Measurements from ENCODE around the gene SLC25A23. TPM values are rescaled to one million over a fixed set of nuclear protein-coding genes. Genes with fewer than 3 reads are reported as not detected.

Gene SLC25A23
- total and polyA plus RNA-seq, 2 of the 4 experiments (the other 2 are of a cell fraction) = 7.0 to 7.6 TPM

DNA sequence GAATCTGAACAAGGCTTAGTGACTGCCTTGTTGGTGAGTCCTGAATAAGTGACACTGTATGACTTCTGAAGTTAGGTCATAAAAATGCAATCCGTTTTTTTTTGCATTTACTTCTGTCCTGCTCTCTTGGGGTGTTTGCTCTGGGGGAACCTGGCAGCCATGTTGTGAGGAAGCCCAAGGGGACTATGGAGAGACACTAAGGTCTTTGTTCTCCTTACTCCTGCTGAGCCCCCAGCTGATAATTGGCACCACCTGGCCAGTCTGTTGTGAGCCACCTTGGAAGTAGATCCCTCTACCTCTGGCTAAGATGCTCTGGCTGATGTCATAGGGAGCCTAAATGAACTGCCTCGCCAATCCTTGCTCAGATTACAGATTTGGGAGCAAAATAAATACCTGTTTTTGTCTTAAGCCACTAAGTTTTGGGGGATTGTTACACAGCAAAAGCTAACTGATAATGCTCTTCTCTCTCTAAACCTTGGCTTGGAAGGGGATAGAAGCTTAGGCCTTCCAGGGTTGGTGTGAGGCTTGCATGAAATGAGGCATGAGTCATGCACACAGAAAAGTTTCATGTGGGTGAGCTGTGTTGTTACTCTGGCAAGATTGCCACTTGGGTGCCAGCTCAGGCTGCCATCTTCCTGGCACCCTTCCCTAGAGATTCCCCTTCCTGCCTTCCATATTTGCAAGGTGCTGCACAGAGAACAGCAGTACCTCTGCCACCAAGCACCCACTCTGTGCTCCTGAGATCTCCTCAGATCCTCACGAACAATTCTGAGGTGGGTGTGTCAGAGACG is 32.4 kb upstream of the SLC25A23 start:
- no peak overlapping the region for H3K9ac ChIP-seq (ENCODE audit: low read depth, low read length)
- no peak overlapping the region for H4K91ac ChIP-seq (ENCODE audit: insufficient read depth, low read depth, low read length)
- no peaks in the 10 kb centered on the region for H3K27me3 ChIP-seq (ENCODE audit: control insufficient read depth, insufficient read depth, low read length)
- H3K9me3 ChIP-seq (ENCODE audit: control insufficient read depth, insufficient read depth, low read length) = peaks cover 12% of the 10 kb centered on the region
- no peak overlapping the region for H3K4ac ChIP-seq (ENCODE audit: low read depth, low read length)
- H2BK20ac ChIP-seq (ENCODE audit: low read depth, low read length) = no peak overlapping the region
- H3K4me2 ChIP-seq (ENCODE audit: low read depth, low read length) = no peak overlapping the region
- dilution Hi-C loops (cut with HindIII; ENCODE audit: low sequenced_read_pairs, unreplicated experiment) = no loop called here
- no peak overlapping the region for H2AK9ac ChIP-seq (replicated peaks; ENCODE audit: low read depth, low read length, poor library complexity)
- no CpG with 5 or more reads among the region's 4 CpGs for WGBS, 2 experiments (ENCODE audit: extremely low coverage in 2 of 2, insufficient read length in 1 of 2)
- TF ChIP-seq MAZ (IDR thresholded peaks at IDR 0.05; ENCODE audit: borderline replicate concordance, low read depth, low read length) = no peak
- no peak for TF ChIP-seq RCOR1 (IDR thresholded peaks at IDR 0.05; ENCODE audit: insufficient replicate concordance, low read length)
- no peak for TF ChIP-seq CHD1 (IDR thresholded peaks at IDR 0.05; ENCODE audit: low read depth, low read length)
- TF ChIP-seq FOS (IDR thresholded peaks at IDR 0.05; ENCODE audit: low read depth, low read length) = no peak
- TF ChIP-seq BHLHE40 (IDR thresholded peaks at IDR 0.05; ENCODE audit: low read depth, low read length) = no peak
- TF ChIP-seq, protein P1, sequence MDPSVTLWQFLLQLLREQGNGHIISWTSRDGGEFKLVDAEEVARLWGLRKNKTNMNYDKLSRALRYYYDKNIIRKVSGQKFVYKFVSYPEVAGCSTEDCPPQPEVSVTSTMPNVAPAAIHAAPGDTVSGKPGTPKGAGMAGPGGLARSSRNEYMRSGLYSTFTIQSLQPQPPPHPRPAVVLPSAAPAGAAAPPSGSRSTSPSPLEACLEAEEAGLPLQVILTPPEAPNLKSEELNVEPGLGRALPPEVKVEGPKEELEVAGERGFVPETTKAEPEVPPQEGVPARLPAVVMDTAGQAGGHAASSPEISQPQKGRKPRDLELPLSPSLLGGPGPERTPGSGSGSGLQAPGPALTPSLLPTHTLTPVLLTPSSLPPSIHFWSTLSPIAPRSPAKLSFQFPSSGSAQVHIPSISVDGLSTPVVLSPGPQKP (IDR thresholded peaks at IDR 0.05; ENCODE audit: borderline replicate concordance, low read depth, low read length) = no peak
- TF ChIP-seq POLR2A (IDR thresholded peaks at IDR 0.05; ENCODE audit: low read depth, low read length) = no peak
- no peak for TF ChIP-seq CEBPB (IDR thresholded peaks at IDR 0.05; ENCODE audit: low read depth, low read length)
- TF ChIP-seq, protein P2, sequence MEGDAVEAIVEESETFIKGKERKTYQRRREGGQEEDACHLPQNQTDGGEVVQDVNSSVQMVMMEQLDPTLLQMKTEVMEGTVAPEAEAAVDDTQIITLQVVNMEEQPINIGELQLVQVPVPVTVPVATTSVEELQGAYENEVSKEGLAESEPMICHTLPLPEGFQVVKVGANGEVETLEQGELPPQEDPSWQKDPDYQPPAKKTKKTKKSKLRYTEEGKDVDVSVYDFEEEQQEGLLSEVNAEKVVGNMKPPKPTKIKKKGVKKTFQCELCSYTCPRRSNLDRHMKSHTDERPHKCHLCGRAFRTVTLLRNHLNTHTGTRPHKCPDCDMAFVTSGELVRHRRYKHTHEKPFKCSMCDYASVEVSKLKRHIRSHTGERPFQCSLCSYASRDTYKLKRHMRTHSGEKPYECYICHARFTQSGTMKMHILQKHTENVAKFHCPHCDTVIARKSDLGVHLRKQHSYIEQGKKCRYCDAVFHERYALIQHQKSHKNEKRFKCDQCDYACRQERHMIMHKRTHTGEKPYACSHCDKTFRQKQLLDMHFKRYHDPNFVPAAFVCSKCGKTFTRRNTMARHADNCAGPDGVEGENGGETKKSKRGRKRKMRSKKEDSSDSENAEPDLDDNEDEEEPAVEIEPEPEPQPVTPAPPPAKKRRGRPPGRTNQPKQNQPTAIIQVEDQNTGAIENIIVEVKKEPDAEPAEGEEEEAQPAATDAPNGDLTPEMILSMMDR (conservative IDR thresholded peaks at IDR 0.05; ENCODE audit: low read depth, low read length) = no peak
- no peak for TF ChIP-seq NFE2L2 (IDR thresholded peaks at IDR 0.05; ENCODE audit: low read depth, low read length)
- TF ChIP-seq MXI1 (IDR thresholded peaks at IDR 0.05; ENCODE audit: borderline replicate concordance, low read depth, low read length) = no peak
- no peak overlapping the region for H2BK15ac ChIP-seq (ENCODE audit: low read depth, low read length)
- CTCF ChIA-PET = interaction anchor here (0.6 kb wide), 1 partner anchor 844 kb away, joined by 4 read pairs; no protein-coding TSS in a partner anchor
- H2BK5ac ChIP-seq (ENCODE audit: low read depth, low read length, poor library complexity, severe bottlenecking) = no peak overlapping the region
- H3K4me1 ChIP-seq (ENCODE audit: control insufficient read depth, insufficient read depth, low read length) = no peaks in the 10 kb centered on the region
- no peak overlapping the region for H2AK5ac ChIP-seq (ENCODE audit: low read depth, low read length)
- no peak overlapping the region for H4K8ac ChIP-seq (ENCODE audit: low read depth in 2 of 2, low read length in 2 of 2)
- no peak overlapping the region for H4K5ac ChIP-seq (ENCODE audit: low read depth, low read length)
- H4K20me1 ChIP-seq (ENCODE audit: insufficient read depth, low read length) = no peaks in the 10 kb centered on the region
- POLR2A ChIA-PET (ENCODE audit: unreplicated experiment) = no interaction called here
- BruUV-seq (replicated peaks) = no TSS peak
- H3K14ac ChIP-seq (replicated peaks; ENCODE audit: low read depth, low read length) = no peak overlapping the region
- no peaks in the 10 kb centered on the region for H3K36me3 ChIP-seq (ENCODE audit: control insufficient read depth, insufficient read depth, low read length)
- H3K27ac ChIP-seq (ENCODE audit: insufficient read depth, low read length) = no peak overlapping the region
- ATAC-seq (ENCODE audit: low read depth) = no peak
- no peaks in the 10 kb centered on the region for H3K9me1 ChIP-seq (ENCODE audit: insufficient read depth, low read length)
- intact Hi-C loops (cut with micrococcal nuclease) = no loop called here
- no peaks in the 10 kb centered on the region for H3K79me1 ChIP-seq (ENCODE audit: low read depth in 1 of 2, low read length in 2 of 2)
- H3K56ac ChIP-seq (ENCODE audit: extremely low read depth, insufficient read depth, low read length) = no peak overlapping the region
- H3K23ac ChIP-seq (ENCODE audit: low read depth, low read length) = no peak overlapping the region
- no peak overlapping the region for H3K4me3 ChIP-seq (ENCODE audit: insufficient read depth, low read depth, low read length)
- no peak overlapping the region for H2BK120ac ChIP-seq (ENCODE audit: low read depth, low read length)
- no peak overlapping the region for H2AFZ ChIP-seq (replicated peaks; ENCODE audit: low read length, poor library complexity)
- DNase-seq = no peak
- no peak overlapping the region for H3K18ac ChIP-seq (ENCODE audit: low read depth, low read length)
- in situ Hi-C loops (cut with MboI; ENCODE audit: low sequenced_read_pairs) = no loop called here
